Measurements from ENCODE around the gene IRF2BP2. TPM values are rescaled to one million over a fixed set of nuclear protein-coding genes. Genes with fewer than 3 reads are reported as not detected.
A peak's percentile ranks its signal among the peaks of the same experiment; 100 is the strongest.

The IRF2BP2 gene
- total and polyA plus RNA-seq, 2 of the 13 experiments (the other 11 are each of a cell fraction or from before 2014, with no cell fraction given): 140 to 147 TPM

- TF ChIP-seq DR1 (CRISPR knock-in tag; IDR thresholded peaks at IDR 0.05): peak; percentile 83
- TF ChIP-seq ZNF510 (CRISPR knock-in tag; IDR thresholded peaks at IDR 0.05; ENCODE audit: low read depth): peak; percentile 43; the same call in 1 of the 2 replicates
- TF ChIP-seq RNF2 (conservative IDR thresholded peaks at IDR 0.05; ENCODE audit: low read depth): no peak
- peak; percentile 67 for TF ChIP-seq GATAD1 (CRISPR knock-in tag; IDR thresholded peaks at IDR 0.05)
- peak; percentile 97 to 99 for TF ChIP-seq EP300 (IDR thresholded peaks at IDR 0.05; ENCODE audit: low read depth in 2 of 2, low read length in 2 of 2)
- TF ChIP-seq EP300 (CRISPR knock-in tag; IDR thresholded peaks at IDR 0.05; ENCODE audit: borderline replicate concordance): peak; percentile 100
- TF ChIP-seq HNRNPH1 (optimal IDR thresholded peaks at IDR 0.05; ENCODE audit: low read depth, low read length): no peak
- TF ChIP-seq HOXD1 (CRISPR knock-in tag; IDR thresholded peaks at IDR 0.05): peak; percentile 95
- peak; percentile 64; the same call in 1 of the 2 replicates for TF ChIP-seq FOXP1 (IDR thresholded peaks at IDR 0.05)
- TF ChIP-seq FOXP1 (CRISPR knock-in tag; IDR thresholded peaks at IDR 0.05): peak; percentile 84
- no peak for TF ChIP-seq PRPF4 (IDR thresholded peaks at IDR 0.05; ENCODE audit: low read depth, low read length, poor library complexity, severe bottlenecking)
- TF ChIP-seq, protein P1, sequence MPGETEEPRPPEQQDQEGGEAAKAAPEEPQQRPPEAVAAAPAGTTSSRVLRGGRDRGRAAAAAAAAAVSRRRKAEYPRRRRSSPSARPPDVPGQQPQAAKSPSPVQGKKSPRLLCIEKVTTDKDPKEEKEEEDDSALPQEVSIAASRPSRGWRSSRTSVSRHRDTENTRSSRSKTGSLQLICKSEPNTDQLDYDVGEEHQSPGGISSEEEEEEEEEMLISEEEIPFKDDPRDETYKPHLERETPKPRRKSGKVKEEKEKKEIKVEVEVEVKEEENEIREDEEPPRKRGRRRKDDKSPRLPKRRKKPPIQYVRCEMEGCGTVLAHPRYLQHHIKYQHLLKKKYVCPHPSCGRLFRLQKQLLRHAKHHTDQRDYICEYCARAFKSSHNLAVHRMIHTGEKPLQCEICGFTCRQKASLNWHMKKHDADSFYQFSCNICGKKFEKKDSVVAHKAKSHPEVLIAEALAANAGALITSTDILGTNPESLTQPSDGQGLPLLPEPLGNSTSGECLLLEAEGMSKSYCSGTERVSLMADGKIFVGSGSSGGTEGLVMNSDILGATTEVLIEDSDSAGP (CRISPR knock-in tag; IDR thresholded peaks at IDR 0.05; ENCODE audit: borderline replicate concordance): peak; percentile 74
- TF ChIP-seq ZNF124 (CRISPR knock-in tag; IDR thresholded peaks at IDR 0.05): peak; percentile 70
- TF ChIP-seq, protein P2, sequence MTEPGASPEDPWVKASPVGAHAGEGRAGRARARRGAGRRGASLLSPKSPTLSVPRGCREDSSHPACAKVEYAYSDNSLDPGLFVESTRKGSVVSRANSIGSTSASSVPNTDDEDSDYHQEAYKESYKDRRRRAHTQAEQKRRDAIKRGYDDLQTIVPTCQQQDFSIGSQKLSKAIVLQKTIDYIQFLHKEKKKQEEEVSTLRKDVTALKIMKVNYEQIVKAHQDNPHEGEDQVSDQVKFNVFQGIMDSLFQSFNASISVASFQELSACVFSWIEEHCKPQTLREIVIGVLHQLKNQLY (CRISPR knock-in tag; IDR thresholded peaks at IDR 0.05): peak; percentile 92
- peak; percentile 64; the same call in 1 of the 2 replicates for TF ChIP-seq ZNF558 (CRISPR knock-in tag; IDR thresholded peaks at IDR 0.05; ENCODE audit: borderline replicate concordance)
- TF ChIP-seq, protein P3, sequence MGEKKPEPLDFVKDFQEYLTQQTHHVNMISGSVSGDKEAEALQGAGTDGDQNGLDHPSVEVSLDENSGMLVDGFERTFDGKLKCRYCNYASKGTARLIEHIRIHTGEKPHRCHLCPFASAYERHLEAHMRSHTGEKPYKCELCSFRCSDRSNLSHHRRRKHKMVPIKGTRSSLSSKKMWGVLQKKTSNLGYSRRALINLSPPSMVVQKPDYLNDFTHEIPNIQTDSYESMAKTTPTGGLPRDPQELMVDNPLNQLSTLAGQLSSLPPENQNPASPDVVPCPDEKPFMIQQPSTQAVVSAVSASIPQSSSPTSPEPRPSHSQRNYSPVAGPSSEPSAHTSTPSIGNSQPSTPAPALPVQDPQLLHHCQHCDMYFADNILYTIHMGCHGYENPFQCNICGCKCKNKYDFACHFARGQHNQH (CRISPR knock-in tag; IDR thresholded peaks at IDR 0.05): peak; percentile 99
- TF ChIP-seq IRX3 (CRISPR knock-in tag; IDR thresholded peaks at IDR 0.05; ENCODE audit: borderline replicate concordance, low read depth): peak; percentile 77
- 0 out of 2 replicates have a peak, but pooled peaks have one; percentile 69 for TF ChIP-seq ZZZ3 (CRISPR knock-in tag; IDR thresholded peaks at IDR 0.05; ENCODE audit: borderline replicate concordance)
- TF ChIP-seq ZNF335 (CRISPR knock-in tag; IDR thresholded peaks at IDR 0.05): peak; percentile 71; the same call in 1 of the 2 replicates
- TF ChIP-seq PHF20 (CRISPR knock-in tag; IDR thresholded peaks at IDR 0.05): 0 out of 2 replicates have a peak, but pooled peaks have one; percentile 35
- TF ChIP-seq TEAD3 (CRISPR knock-in tag; optimal IDR thresholded peaks at IDR 0.05; ENCODE audit: borderline replicate concordance): peak; percentile 96
- peak; percentile 88 for TF ChIP-seq TCF7L2 (IDR thresholded peaks at IDR 0.05; ENCODE audit: low read depth, low read length)
- no peak for TF ChIP-seq SNAPC2 (CRISPR knock-in tag; IDR thresholded peaks at IDR 0.05)
- TF ChIP-seq, protein P4, sequence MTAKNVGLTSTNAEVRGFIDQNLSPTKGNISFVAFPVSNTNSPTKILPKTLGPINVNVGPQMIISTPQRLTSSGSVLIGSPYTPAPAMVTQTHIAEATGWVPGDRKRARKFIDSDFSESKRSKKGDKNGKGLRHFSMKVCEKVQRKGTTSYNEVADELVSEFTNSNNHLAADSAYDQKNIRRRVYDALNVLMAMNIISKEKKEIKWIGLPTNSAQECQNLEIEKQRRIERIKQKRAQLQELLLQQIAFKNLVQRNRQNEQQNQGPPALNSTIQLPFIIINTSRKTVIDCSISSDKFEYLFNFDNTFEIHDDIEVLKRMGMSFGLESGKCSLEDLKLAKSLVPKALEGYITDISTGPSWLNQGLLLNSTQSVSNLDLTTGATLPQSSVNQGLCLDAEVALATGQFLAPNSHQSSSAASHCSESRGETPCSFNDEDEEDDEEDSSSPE (CRISPR knock-in tag; IDR thresholded peaks at IDR 0.05): peak; percentile 75
- peak; percentile 42; the same call in 1 of the 2 replicates for TF ChIP-seq FOSL1 (CRISPR knock-in tag; IDR thresholded peaks at IDR 0.05; ENCODE audit: borderline replicate concordance)
- no peak; the same call in 1 of the 2 replicates for TF ChIP-seq SMAD3 (CRISPR knock-in tag; IDR thresholded peaks at IDR 0.05)
- no peak for TF ChIP-seq ZNF10 (CRISPR knock-in tag; IDR thresholded peaks at IDR 0.05; ENCODE audit: borderline replicate concordance, low read depth)
These were observed 2.6 kb upstream of the IRF2BP2 start (continued) for GRCh38 chr1:234612352-234613127.

Measured in HepG2 (cell line).